Measurements from ENCODE around the gene MICOS13. TPM values are rescaled to one million over a fixed set of nuclear protein-coding genes. Genes with fewer than 3 reads are reported as not detected.

MICOS13 gene, protein sequence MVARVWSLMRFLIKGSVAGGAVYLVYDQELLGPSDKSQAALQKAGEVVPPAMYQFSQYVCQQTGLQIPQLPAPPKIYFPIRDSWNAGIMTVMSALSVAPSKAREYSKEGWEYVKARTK
- total RNA-seq: 10 to 100 TPM; 37.2 to 67.1 (median 58.1) TPM

DNA sequence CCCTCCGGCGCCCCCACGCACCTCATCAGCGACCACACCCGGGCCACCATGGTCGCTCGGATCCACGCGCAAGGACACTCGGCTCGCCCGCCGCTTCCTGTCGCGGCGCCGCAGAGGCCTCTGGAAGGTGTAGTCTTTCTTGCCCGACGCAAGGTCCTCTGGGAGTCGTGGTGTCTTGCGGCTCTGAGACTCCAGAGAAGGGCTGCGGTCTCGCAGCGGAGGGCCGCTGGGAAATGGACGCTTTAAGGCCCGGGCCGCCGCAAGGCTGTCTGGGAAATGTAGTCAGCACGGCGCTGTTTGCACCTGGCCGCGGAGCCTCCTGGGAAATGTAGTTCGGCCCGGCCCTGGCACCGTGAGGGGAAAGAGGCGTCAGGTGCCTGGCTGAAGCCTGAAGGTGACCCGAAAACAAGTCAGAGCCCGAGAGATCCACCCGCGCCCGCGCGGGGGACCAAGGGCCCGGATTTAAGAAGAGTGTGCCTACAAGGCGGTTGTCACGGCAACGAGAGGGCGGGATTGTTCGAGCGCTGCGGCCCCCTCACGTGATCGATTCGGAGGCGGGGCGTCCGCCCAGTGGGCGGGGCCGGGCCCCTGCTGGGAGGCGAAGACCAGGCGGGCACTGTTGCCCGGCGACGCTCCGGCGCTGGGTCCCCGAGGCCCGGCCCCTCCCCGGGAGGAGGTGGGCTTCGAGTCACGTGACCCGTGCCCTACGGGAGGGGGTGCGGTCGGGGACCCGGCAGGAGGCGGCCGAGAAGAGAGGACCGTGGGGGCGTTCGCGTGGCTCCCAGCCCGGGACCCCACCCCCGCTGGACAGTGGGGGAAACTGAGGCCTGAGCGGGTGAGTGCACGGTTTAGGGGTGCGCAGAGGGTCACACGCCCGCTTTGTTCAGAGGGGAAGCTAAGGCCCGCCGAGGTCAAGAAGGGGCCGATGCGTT lies at the start of gene MICOS13, which contains the start of gene HSD11B1L:
Gene MICOS13, minus strand, starts transcription at position 80 of the 932 bp plus-strand sequence. Its CDS starts 30 bp downstream, at position 50.
Gene HSD11B1L, plus strand, starts transcription at position 591 of the 932 bp plus-strand sequence. CDS start 3,806 bp downstream, outside the sequence.
- H3K9me3 ChIP-seq: no peaks in the 10 kb centered on the region
- H3K27me3 ChIP-seq: no peaks in the 10 kb centered on the region
- DNase-seq (ENCODE audit: low spot score in 2 of 2): peak; percentile 99
- peak in 1 of 2 donors; percentile 16 for TF ChIP-seq POLR2A (IDR thresholded peaks at IDR 0.05)
- TF ChIP-seq, protein P1, sequence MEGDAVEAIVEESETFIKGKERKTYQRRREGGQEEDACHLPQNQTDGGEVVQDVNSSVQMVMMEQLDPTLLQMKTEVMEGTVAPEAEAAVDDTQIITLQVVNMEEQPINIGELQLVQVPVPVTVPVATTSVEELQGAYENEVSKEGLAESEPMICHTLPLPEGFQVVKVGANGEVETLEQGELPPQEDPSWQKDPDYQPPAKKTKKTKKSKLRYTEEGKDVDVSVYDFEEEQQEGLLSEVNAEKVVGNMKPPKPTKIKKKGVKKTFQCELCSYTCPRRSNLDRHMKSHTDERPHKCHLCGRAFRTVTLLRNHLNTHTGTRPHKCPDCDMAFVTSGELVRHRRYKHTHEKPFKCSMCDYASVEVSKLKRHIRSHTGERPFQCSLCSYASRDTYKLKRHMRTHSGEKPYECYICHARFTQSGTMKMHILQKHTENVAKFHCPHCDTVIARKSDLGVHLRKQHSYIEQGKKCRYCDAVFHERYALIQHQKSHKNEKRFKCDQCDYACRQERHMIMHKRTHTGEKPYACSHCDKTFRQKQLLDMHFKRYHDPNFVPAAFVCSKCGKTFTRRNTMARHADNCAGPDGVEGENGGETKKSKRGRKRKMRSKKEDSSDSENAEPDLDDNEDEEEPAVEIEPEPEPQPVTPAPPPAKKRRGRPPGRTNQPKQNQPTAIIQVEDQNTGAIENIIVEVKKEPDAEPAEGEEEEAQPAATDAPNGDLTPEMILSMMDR (IDR thresholded peaks at IDR 0.05): no peak
- peak; percentile 6 to 91 (median 59) for TF ChIP-seq POLR2AphosphoS5 (IDR thresholded peaks at IDR 0.05)
- TF ChIP-seq EP300 (IDR thresholded peaks at IDR 0.05): no peak
- H3K4me3 ChIP-seq: peak within 1 kb of the TSS; percentile 76
- peaks cover 23% of the 10 kb centered on the region for H3K4me1 ChIP-seq
- WGBS: 2% methylated on average over 26 of the region's 94 CpGs
- peak within 1 kb of the TSS; percentile 83 for H3K27ac ChIP-seq
- no peaks in the 10 kb centered on the region for H3K36me3 ChIP-seq

DNA sequence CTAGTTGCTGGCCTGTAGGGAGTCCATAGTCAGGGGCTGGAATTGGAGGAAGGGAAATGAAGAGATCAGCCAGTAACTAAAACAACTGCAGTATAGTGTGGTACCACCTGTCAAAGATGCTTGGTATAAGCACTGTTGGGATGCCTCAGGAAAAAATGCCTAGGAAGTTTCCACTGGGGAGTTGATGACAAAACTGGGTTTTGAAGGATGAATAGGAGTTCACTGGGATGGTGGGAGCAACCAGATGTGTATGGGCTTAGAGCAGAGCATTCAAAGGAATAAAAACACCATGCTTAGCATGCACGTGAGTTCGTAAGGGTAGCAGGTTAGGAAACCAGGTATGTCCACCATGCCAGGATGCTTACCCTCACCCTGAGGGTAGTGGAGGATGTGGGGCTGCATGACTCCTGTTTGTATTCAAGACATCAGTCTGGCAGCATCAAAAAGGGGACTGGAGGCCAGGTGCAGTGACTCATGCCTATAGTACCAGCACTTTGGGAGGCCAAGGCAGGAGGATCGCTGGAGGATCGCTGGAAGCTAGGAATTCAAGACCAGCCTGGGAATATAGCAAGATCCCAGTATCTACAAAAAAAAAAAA lies 47.2 kb upstream of the MICOS13 start:
- WGBS: 94% methylated on average over 4 of the region's 4 CpGs
- Histone ChIP-seq H3K4me1 (no peaks in the 10 kb centered on the region), H3K4me3 (no peak overlapping the region), H3K36me3 (no peaks in the 10 kb centered on the region), H3K9me3 (no peaks in the 10 kb centered on the region), H3K27me3 (no peaks in the 10 kb centered on the region), H3K27ac (no peak overlapping the region)
- no peak for DNase-seq (ENCODE audit: low spot score in 2 of 2)
- TF ChIP-seq POLR2A (IDR thresholded peaks at IDR 0.05): no peak
- no peak for TF ChIP-seq EP300 (IDR thresholded peaks at IDR 0.05)
- TF ChIP-seq, protein P1 (IDR thresholded peaks at IDR 0.05): no peak
- no peak for TF ChIP-seq POLR2AphosphoS5 (IDR thresholded peaks at IDR 0.05)

DNA sequence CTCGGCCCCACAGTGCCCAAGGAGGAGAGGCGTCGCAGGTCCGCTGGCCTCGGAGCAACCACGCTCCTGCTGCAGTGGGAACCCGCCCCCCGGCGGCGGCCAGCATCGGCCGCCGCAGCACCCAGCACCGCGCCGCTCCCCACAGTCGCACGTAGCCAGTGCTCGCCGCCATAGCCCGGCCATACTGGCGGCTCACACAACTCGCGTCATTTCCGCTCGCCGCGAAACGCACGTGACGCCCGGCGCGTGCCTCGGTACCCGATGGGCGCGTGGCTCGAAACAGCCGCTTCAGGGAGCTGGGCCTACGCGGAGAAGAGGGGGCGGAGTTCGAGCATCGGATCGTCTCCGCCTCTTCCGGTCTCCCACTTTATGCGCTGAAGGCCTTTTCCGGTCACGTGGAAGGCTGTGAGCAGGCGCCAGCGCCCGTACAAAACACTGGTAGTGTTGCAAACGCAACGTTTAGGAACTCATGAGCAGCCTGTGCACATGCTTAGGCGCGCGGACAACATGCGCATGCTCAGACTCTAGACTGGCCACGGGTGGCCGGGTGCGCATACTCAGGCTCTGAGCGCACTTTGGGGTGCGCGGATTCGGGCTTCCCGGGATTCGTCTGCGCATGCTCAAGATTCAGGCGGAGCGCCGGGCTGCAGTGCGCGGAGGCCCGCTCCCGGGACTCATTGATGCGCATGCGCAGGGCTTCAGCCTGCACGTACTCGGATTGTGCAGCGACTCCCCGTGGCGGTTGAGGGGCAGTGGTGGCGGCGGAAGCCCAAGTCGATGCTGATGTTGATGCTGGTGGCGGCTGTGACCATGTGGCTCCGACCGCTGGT lies 39.9 kb upstream of the MICOS13 start, which contains the start of the genes CATSPERD and LONP1:
Gene CATSPERD, plus strand, starts transcription at position 677 of the 830 bp plus-strand sequence. Its CDS starts 101 bp downstream, at position 778.
Gene LONP1, minus strand, starts transcription at position 186 of the 830 bp plus-strand sequence. Its CDS starts 14 bp downstream, at position 172.
- H3K27ac ChIP-seq: peak within 1 kb of the TSS; percentile 97
- no peaks in the 10 kb centered on the region for H3K36me3 ChIP-seq
- H3K9me3 ChIP-seq: no peaks in the 10 kb centered on the region
- peak within 1 kb of the TSS; percentile 99 for H3K4me3 ChIP-seq
- DNase-seq (ENCODE audit: low spot score in 2 of 2): peak; percentile 99
- no peaks in the 10 kb centered on the region for H3K27me3 ChIP-seq
- peaks cover 32% of the 10 kb centered on the region for H3K4me1 ChIP-seq
- TF ChIP-seq POLR2AphosphoS5 (IDR thresholded peaks at IDR 0.05) (peak; percentile 92 to 99 (median 96)), EP300 (IDR thresholded peaks at IDR 0.05) (peak; percentile 41), POLR2A (IDR thresholded peaks at IDR 0.05) (peak; percentile 39 to 66)
- TF ChIP-seq, protein P1 (IDR thresholded peaks at IDR 0.05): peak; percentile 92 to 97
- WGBS: 0% methylated on average over 19 of the region's 90 CpGs

DNA sequence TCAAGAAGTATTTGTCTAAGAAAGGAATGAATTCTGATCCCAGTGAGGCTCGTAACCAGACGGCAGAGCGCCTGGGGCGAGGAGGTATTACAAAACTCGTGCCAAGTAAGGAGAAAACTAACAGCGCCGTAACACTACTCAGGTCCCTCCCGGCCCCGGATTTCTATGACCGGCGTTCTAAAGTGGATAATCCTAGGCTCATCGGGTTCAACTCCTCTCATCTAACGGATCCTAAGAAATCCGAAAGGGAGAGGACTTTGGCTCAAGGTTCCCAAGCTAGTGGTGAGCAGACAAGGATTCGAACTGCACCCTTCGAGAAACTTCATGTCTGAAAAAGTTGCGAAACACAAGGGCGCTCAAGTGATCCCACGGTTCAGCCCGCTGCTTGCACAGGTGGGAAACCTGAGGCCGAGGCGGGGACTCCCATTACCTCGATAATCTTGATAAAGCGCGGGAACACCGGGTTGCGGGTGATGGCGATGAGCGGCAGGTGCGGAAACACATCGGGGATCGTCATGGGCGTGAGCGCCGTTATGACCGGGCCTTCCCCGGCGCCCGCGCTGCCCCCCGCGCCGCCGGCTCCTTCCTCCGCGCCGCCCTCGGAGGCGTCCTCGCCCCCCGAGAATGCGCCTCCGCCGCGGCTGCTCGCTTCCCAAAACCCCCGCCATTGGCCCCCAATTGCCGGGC lies 39.1 kb upstream of the MICOS13 start:
- TF ChIP-seq POLR2AphosphoS5 (IDR thresholded peaks at IDR 0.05): no peak
- TF ChIP-seq, protein P1 (IDR thresholded peaks at IDR 0.05): no peak
- H3K27me3 ChIP-seq: no peaks in the 10 kb centered on the region
- H3K9me3 ChIP-seq: no peaks in the 10 kb centered on the region
- H3K4me3 ChIP-seq: peak overlapping the region; percentile 99
- H3K27ac ChIP-seq: peak overlapping the region; percentile 97
- no peaks in the 10 kb centered on the region for H3K36me3 ChIP-seq
- WGBS: under 1% methylated on average over 26 of the region's 58 CpGs
- H3K4me1 ChIP-seq: peaks cover 32% of the 10 kb centered on the region
- no peak for DNase-seq (ENCODE audit: low spot score in 2 of 2)

Measured in suprapubic skin (tissue), 4 donors.